ENCODE data around the gene SUN3.

SUN3 gene

DNA sequence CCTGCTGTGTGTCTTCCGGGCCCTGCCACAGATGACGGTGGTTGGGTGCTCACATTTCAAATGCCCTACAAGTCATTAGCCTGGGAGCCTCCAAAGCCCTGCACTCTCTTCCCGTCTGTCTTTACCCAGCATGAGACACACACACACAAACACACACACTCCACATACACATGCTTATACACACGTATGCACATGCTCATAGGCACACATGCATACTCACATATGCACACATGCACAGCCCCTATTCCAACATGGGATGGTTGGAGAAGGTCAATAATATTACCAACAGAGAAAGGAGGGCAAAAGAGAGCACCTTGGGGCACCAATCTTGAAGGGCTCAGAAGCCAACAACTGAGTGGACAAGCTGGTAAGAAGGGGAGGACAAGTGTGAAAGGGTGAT lies 19.0 kb downstream of the SUN3 start:
- TF ChIP-seq EZH2 (IDR thresholded peaks at IDR 0.05; ENCODE audit: borderline replicate concordance, low read length), result no peak
- TF ChIP-seq, protein P1, sequence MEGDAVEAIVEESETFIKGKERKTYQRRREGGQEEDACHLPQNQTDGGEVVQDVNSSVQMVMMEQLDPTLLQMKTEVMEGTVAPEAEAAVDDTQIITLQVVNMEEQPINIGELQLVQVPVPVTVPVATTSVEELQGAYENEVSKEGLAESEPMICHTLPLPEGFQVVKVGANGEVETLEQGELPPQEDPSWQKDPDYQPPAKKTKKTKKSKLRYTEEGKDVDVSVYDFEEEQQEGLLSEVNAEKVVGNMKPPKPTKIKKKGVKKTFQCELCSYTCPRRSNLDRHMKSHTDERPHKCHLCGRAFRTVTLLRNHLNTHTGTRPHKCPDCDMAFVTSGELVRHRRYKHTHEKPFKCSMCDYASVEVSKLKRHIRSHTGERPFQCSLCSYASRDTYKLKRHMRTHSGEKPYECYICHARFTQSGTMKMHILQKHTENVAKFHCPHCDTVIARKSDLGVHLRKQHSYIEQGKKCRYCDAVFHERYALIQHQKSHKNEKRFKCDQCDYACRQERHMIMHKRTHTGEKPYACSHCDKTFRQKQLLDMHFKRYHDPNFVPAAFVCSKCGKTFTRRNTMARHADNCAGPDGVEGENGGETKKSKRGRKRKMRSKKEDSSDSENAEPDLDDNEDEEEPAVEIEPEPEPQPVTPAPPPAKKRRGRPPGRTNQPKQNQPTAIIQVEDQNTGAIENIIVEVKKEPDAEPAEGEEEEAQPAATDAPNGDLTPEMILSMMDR (IDR thresholded peaks at IDR 0.05; ENCODE audit: low read length), result no peak
- H3F3A ChIP-seq (ENCODE audit: insufficient read depth, low read length), result no peaks in the 10 kb centered on the region
- H4K20me1 ChIP-seq (ENCODE audit: insufficient read depth, low read length), result no peaks in the 10 kb centered on the region
- H3K9me2 ChIP-seq (ENCODE audit: low read depth, low read length), result no peaks in the 10 kb centered on the region
- no peak overlapping the region for H3K4me2 ChIP-seq (ENCODE audit: low read length)
- no peaks in the 10 kb centered on the region for H3K79me2 ChIP-seq (ENCODE audit: insufficient read depth, low read length)
- no peaks in the 10 kb centered on the region for H3K36me3 ChIP-seq (ENCODE audit: insufficient read depth, low read length)
- no peak overlapping the region for H3K9ac ChIP-seq (ENCODE audit: low read length)
- H3K4me3 ChIP-seq (ENCODE audit: low read depth, low read length, poor library complexity, severe bottlenecking), result no peak overlapping the region
- no peak overlapping the region for H2AFZ ChIP-seq (ENCODE audit: low read length)
- peaks cover 33% of the 10 kb centered on the region for H3K4me1 ChIP-seq (ENCODE audit: insufficient read depth, low read length, severe bottlenecking)
- H3K27ac ChIP-seq (ENCODE audit: low read depth, low read length, poor library complexity, severe bottlenecking), result no peak overlapping the region
- no peaks in the 10 kb centered on the region for H3K9me3 ChIP-seq (ENCODE audit: low read length)
- H3K27me3 ChIP-seq (ENCODE audit: insufficient read depth, low read length), result no peaks in the 10 kb centered on the region

DNA sequence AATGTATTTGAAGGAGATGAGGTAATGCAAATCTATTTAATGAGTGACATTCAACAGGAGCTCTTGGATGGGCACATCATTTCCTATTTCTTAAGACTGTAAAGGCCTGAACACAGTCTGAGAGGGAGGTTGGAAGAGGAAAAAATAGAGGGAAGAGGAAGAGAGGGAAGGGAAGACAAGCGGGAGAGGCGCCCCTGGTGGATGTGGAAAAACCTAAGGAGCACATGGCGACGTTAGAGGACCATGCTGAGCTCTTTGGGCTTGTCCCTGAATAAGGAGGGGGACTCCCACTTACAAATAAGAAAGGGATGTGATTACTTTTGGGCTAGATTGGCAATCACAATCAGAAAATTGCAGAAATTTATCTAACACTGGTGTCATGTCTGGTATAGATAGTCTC lies 19.6 kb downstream of the SUN3 start:
- no peak for TF ChIP-seq EZH2 (IDR thresholded peaks at IDR 0.05; ENCODE audit: borderline replicate concordance, low read length)
- TF ChIP-seq, protein P1 (IDR thresholded peaks at IDR 0.05; ENCODE audit: low read length), result no peak
- H3K9ac ChIP-seq (ENCODE audit: low read length), result no peak overlapping the region
- H3F3A ChIP-seq (ENCODE audit: insufficient read depth, low read length), result no peaks in the 10 kb centered on the region
- H3K9me3 ChIP-seq (ENCODE audit: low read length), result no peaks in the 10 kb centered on the region
- H2AFZ ChIP-seq (ENCODE audit: low read length), result no peak overlapping the region
- H3K36me3 ChIP-seq (ENCODE audit: insufficient read depth, low read length), result no peaks in the 10 kb centered on the region
- H3K79me2 ChIP-seq (ENCODE audit: insufficient read depth, low read length), result no peaks in the 10 kb centered on the region
- no peak overlapping the region for H3K27ac ChIP-seq (ENCODE audit: low read depth, low read length, poor library complexity, severe bottlenecking)
- H3K9me2 ChIP-seq (ENCODE audit: low read depth, low read length), result no peaks in the 10 kb centered on the region
- peaks cover 40% of the 10 kb centered on the region for H3K4me1 ChIP-seq (ENCODE audit: insufficient read depth, low read length, severe bottlenecking)
- H3K27me3 ChIP-seq (ENCODE audit: insufficient read depth, low read length), result no peaks in the 10 kb centered on the region
- no peaks in the 10 kb centered on the region for H4K20me1 ChIP-seq (ENCODE audit: insufficient read depth, low read length)
- H3K4me2 ChIP-seq (ENCODE audit: low read length), result no peak overlapping the region
- no peak overlapping the region for H3K4me3 ChIP-seq (ENCODE audit: low read depth, low read length, poor library complexity, severe bottlenecking)

DNA sequence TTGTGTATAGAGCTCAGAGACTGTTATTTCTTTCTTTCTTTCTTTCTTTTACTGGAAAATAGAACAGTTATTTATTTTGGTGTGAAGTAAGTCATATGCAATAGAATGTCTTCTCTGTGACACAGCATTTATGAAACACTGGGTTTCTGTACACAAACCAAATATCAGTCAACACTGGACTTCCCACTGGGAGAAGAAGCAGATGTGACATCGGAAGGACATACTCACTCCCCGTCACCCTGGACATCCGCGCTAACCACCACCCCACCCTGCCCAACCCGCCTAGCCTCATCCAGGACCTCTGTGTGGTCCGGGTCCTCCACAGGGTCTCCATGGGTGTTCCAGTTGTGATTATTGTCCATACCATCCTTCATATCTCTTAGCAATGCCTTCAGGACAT lies 22.0 kb downstream of the SUN3 start:
- Histone ChIP-seq H3K9me2 (ENCODE audit: low read depth, low read length) (no peaks in the 10 kb centered on the region), H3K79me2 (ENCODE audit: insufficient read depth, low read length) (no peaks in the 10 kb centered on the region), H3K36me3 (ENCODE audit: insufficient read depth, low read length) (0 out of 2 replicates have a peak, but pooled peaks cover 3% of the 10 kb centered on the region), H3K4me1 (ENCODE audit: insufficient read depth, low read length, severe bottlenecking) (peaks cover 52% of the 10 kb centered on the region), H4K20me1 (ENCODE audit: insufficient read depth, low read length) (no peaks in the 10 kb centered on the region), H3K4me2 (ENCODE audit: low read length) (peak overlapping the region; percentile 52), H3K9ac (ENCODE audit: low read length) (no peak overlapping the region), H3F3A (ENCODE audit: insufficient read depth, low read length) (no peaks in the 10 kb centered on the region), H3K4me3 (ENCODE audit: low read depth, low read length, poor library complexity, severe bottlenecking) (no peak overlapping the region), H3K27me3 (ENCODE audit: insufficient read depth, low read length) (no peaks in the 10 kb centered on the region), H3K27ac (ENCODE audit: low read depth, low read length, poor library complexity, severe bottlenecking) (peak overlapping the region; percentile 92), H3K9me3 (ENCODE audit: low read length) (peaks cover 8% of the 10 kb centered on the region; the same call in 1 of the 2 replicates), H2AFZ (ENCODE audit: low read length) (peak overlapping the region; percentile 45)
- TF ChIP-seq EZH2 (IDR thresholded peaks at IDR 0.05; ENCODE audit: borderline replicate concordance, low read length), result no peak
- TF ChIP-seq, protein P1 (IDR thresholded peaks at IDR 0.05; ENCODE audit: low read length), result no peak

Measured in OCI-LY1 (cell line).